H1 (cell line): ENCODE data around the gene ZNRF3. TPM values are rescaled to one million over a fixed set of nuclear protein-coding genes. Genes with fewer than 3 reads are reported as not detected.

ENCODE experiments used
- CTCF ChIA-PET: fragments of 300-600 bp; sonication (Branson Sonifier 250); formaldehyde crosslinking; loops from one replicate; lab custom pipeline; 2021; ENCODE audit not compliant: partially characterized antibody; lab: Charles Lee
- POLR2A ChIA-PET: fragments of 300-600 bp; sonication (Branson Sonifier 250); formaldehyde crosslinking; loops from one replicate; lab custom pipeline; 2021; ENCODE audit warnings: inconsistent platforms; ENCODE audit not compliant: partially characterized antibody; lab: Charles Lee
- DNase-seq, 2 experiments: peaks; one replicate each; pipeline versions ENCODE4 v3.0.0 to v3.0.0-alpha.2; 2010 to 2022; ENCODE audit warnings: low spot score in 2 of 2, low read depth in 1 of 2, mixed read lengths in 1 of 2
- FAIRE-seq: peaks from 2 replicates; lab custom pipeline; 2011; peaks lifted over from hg19 to GRCh38; lab: Jason Lieb, UNC
- H2AFZ ChIP-seq: 2 replicates; pipeline ENCODE4 v1.8.1; 2012; ENCODE audit warnings: low read length, inconsistent platforms
- H2AK5ac ChIP-seq: 2 replicates; pipeline ENCODE4 v1.6.1; 2013; ENCODE audit warnings: low read depth, low read length
- H2BK120ac ChIP-seq: replicated peaks from 2 replicates; pipeline ENCODE3; 2013; ENCODE audit warnings: low read depth, low read length, inconsistent platforms
- H2BK12ac ChIP-seq: 2 replicates; pipeline ENCODE4 v1.6.1; 2013; ENCODE audit warnings: low read depth, low read length
- H2BK15ac ChIP-seq: 2 replicates; pipeline ENCODE4 v1.6.1; 2013; ENCODE audit warnings: low read length
- H2BK20ac ChIP-seq: 2 replicates; pipeline ENCODE4 v1.6.1; 2013; ENCODE audit warnings: low read length
- H2BK5ac ChIP-seq: 2 replicates; pipeline ENCODE4 v1.6.1; 2013; ENCODE audit warnings: low read depth, low read length
- H3K14ac ChIP-seq: 2 replicates; pipeline ENCODE4 v1.6.1; 2013; ENCODE audit warnings: inconsistent platforms; ENCODE audit not compliant: insufficient read length
- H3K18ac ChIP-seq: 2 replicates; pipeline ENCODE4 v1.6.1; 2013; ENCODE audit warnings: low read length; ENCODE audit errors: extremely low read depth
- H3K23ac ChIP-seq: 2 replicates; pipeline ENCODE4 v1.6.1; 2013; ENCODE audit warnings: inconsistent platforms; ENCODE audit not compliant: insufficient read length
- H3K23me2 ChIP-seq: 2 replicates; pipeline ENCODE4 v1.6.1; 2013; ENCODE audit warnings: low read depth, low read length
- H3K27ac ChIP-seq: 2 replicates; pipeline ENCODE4 v1.6.1; 2011; ENCODE audit warnings: low read depth, low read length, inconsistent platforms
- H3K27me3 ChIP-seq, 4 experiments: replicated peaks in 1 of 4; 1 replicate in 1 of 4; 2 replicates in 3 of 4; pipeline versions ENCODE4 v1.6.1 to v1.8.1; 2011 to 2013; ENCODE audit warnings: low read length in 3 of 4, mild to moderate bottlenecking in 3 of 4, inconsistent platforms in 2 of 4, mixed read lengths in 2 of 4, moderate library complexity in 1 of 4; ENCODE audit not compliant: control insufficient read depth in 3 of 4, insufficient read depth in 3 of 4; ENCODE audit errors: extremely low read depth in 1 of 4
- H3K36me3 ChIP-seq, 4 experiments: 2 replicates each; pipeline versions ENCODE4 v1.6.1 to v1.8.1; 2011 to 2013; ENCODE audit warnings: mild to moderate bottlenecking in 4 of 4, low read length in 3 of 4, moderate library complexity in 2 of 4, control low read depth in 1 of 4, inconsistent platforms in 1 of 4; ENCODE audit not compliant: insufficient read depth in 4 of 4, control insufficient read depth in 2 of 4
- H3K4ac ChIP-seq: replicated peaks from 2 replicates; pipeline ENCODE3; 2013; ENCODE audit warnings: low read length, low read depth, mixed read lengths, inconsistent platforms; ENCODE audit not compliant: insufficient read length
- H3K4me1 ChIP-seq, 4 experiments: replicated peaks in 1 of 4; 1 replicate in 1 of 4; 2 replicates in 3 of 4; pipeline versions ENCODE4 v1.6.1 to v1.8.1; 2011 to 2013; ENCODE audit warnings: low read length in 3 of 4, inconsistent platforms in 2 of 4, mixed read lengths in 1 of 4; ENCODE audit not compliant: insufficient read depth in 4 of 4, control insufficient read depth in 3 of 4
- H3K4me2 ChIP-seq, 2 experiments: 2 replicates each; pipeline versions ENCODE4 v1.6.1 to v1.8.1; 2011 to 2013; ENCODE audit warnings: low read depth in 2 of 2, low read length in 2 of 2, control low read depth in 1 of 2, inconsistent platforms in 1 of 2, mild to moderate bottlenecking in 1 of 2; ENCODE audit not compliant: insufficient read depth in 1 of 2
- H3K4me3 ChIP-seq, 4 experiments: fragments of 200-600, 300-600 bp in 1 of 4; sonication (generic), shearing (Covaris generic), sonication (Bioruptor Twin) in 1 of 4; 2 replicates each; pipeline versions ENCODE4 v1.5.1 to v1.8.1; 2011 to 2016; ENCODE audit warnings: low read length in 4 of 4, low read depth in 3 of 4, control low read depth in 2 of 4, inconsistent platforms in 2 of 4, mild to moderate bottlenecking in 2 of 4, mixed read lengths in 1 of 4, moderate library complexity in 1 of 4; ENCODE audit not compliant: insufficient read depth in 2 of 4; ENCODE audit errors: extremely low read depth in 1 of 4
- H3K56ac ChIP-seq: replicated peaks from 2 replicates; pipeline ENCODE3; 2013; ENCODE audit warnings: low read depth, mild to moderate bottlenecking, mixed read lengths, low read length, inconsistent platforms; ENCODE audit not compliant: insufficient read length
- H3K79me1 ChIP-seq: 2 replicates; pipeline ENCODE4 v1.6.1; 2013; ENCODE audit warnings: low read depth, low read length, control low read depth
- H3K79me2 ChIP-seq, 2 experiments: 2 replicates each; pipeline versions ENCODE4 v1.6.1 to v1.8.1; 2012 to 2013; ENCODE audit warnings: low read length in 2 of 2, mild to moderate bottlenecking in 2 of 2, inconsistent platforms in 1 of 2; ENCODE audit not compliant: insufficient read depth in 2 of 2, control insufficient read depth in 1 of 2
- H3K9ac ChIP-seq, 4 experiments: replicated peaks in 1 of 4; 1 replicate in 1 of 4; 2 replicates in 3 of 4; pipeline versions ENCODE4 v1.6.1 to v1.8.1; 2011 to 2013; ENCODE audit warnings: low read depth in 3 of 4, low read length in 3 of 4, control low read depth in 2 of 4, mild to moderate bottlenecking in 2 of 4, moderate library complexity in 2 of 4, inconsistent platforms in 1 of 4; ENCODE audit errors: extremely low read depth in 1 of 4
- H3K9me3 ChIP-seq, 2 experiments: 2 replicates each; pipeline versions ENCODE4 v1.6.1 to v1.8.1; 2012 to 2013; ENCODE audit warnings: mild to moderate bottlenecking in 2 of 2, moderate library complexity in 2 of 2, control low read depth in 1 of 2, inconsistent platforms in 1 of 2, low read depth in 1 of 2, low read length in 1 of 2, mixed read lengths in 1 of 2; ENCODE audit not compliant: insufficient read depth in 2 of 2
- H4K20me1 ChIP-seq, 2 experiments: replicated peaks in 1 of 2; 2 replicates each; pipeline versions ENCODE3 to v1.8.1; 2011 to 2013; ENCODE audit warnings: inconsistent platforms in 2 of 2, low read length in 2 of 2, mild to moderate bottlenecking in 1 of 2; ENCODE audit not compliant: insufficient read depth in 2 of 2, control insufficient read depth in 1 of 2
- H4K5ac ChIP-seq: 2 replicates; pipeline ENCODE4 v1.6.1; 2013; ENCODE audit warnings: low read length, low read depth, mixed read lengths, inconsistent platforms; ENCODE audit not compliant: insufficient read length
- H4K8ac ChIP-seq: 2 replicates; pipeline ENCODE4 v1.8.0; 2013; ENCODE audit warnings: mild to moderate bottlenecking, moderate library complexity, low read length, inconsistent platforms; ENCODE audit not compliant: insufficient read depth; ENCODE audit errors: extremely low read depth
- H4K91ac ChIP-seq: replicated peaks from 2 replicates; pipeline ENCODE3; 2013; ENCODE audit warnings: low read length, mixed read lengths, inconsistent platforms; ENCODE audit not compliant: insufficient read length
- CTBP2 ChIP-seq: IDR thresholded peaks from 2 replicates; pipeline ENCODE4 v1.7.0; 2011; ENCODE audit warnings: borderline replicate concordance, mild to moderate bottlenecking, moderate library complexity, mixed read lengths, low read length; ENCODE audit not compliant: insufficient read depth, insufficient read length
- MAFK ChIP-seq: IDR thresholded peaks from 2 replicates; pipeline ENCODE4 v1.6.1; 2012; ENCODE audit warnings: low read depth, mild to moderate bottlenecking, improper control_type of control experiment, low read length
- ZNF274 ChIP-seq: IDR thresholded peaks from 2 replicates; pipeline ENCODE4 v1.7.0; 2012; ENCODE audit warnings: low read length, borderline replicate concordance; ENCODE audit errors: extremely low read depth
- WGBS, 2 experiments: shearing (Covaris generic) in 1 of 2; methylation state at CpG; one replicate each; pipeline versions ENCODE4 v1.1.6 to v1.1.7; 2013 to 2015; ENCODE audit warnings: low lambda C conversion rate in 2 of 2, mixed read lengths in 2 of 2, inconsistent platforms in 1 of 2, low coverage in 1 of 2, missing lambda C conversion rate in 1 of 2; ENCODE audit not compliant: insufficient replicate concordance in 2 of 2, insufficient coverage in 1 of 2, insufficient read length in 1 of 2; ENCODE audit errors: extremely low coverage in 1 of 2, missing lambda C conversion rate in 1 of 2; 5-methylcytosine and 5-hydroxymethylcytosine counted together
- polyA plus RNA-seq, 7 experiments: library from polyadenylated mRNA; depleted of rRNA in 3 of 7; stranded (reverse) in 5 of 7; unstranded in 2 of 7; fragments of >200 nt in 5 of 7; fragments of 200-250 nt in 2 of 7; gene quantifications; 1 replicate in 5 of 7; 2 replicates in 1 of 7; 4 replicates in 1 of 7; pipeline versions ENCODE4 v1.2.1 to v1.2.3, GENCODE V29; 2011 to 2013; ENCODE audit warnings: missing spikeins in 2 of 7, mixed read lengths in 2 of 7
- total RNA-seq: library from RNA; stranded (reverse); fragmentation: NEBNext Ultra II Directional; extraction: Animal tissue kit (Norgen Biotek cat#: 25700); gene quantifications from 2 replicates; pipeline ENCODE4 v1.2.1, GENCODE V29; 2021

Gene ZNRF3
- total and polyA plus RNA-seq, 2 of the 8 experiments (the other 6 are each of a cell fraction or from before 2014, with no cell fraction given) = 14.1 to 21.7 TPM

DNA sequence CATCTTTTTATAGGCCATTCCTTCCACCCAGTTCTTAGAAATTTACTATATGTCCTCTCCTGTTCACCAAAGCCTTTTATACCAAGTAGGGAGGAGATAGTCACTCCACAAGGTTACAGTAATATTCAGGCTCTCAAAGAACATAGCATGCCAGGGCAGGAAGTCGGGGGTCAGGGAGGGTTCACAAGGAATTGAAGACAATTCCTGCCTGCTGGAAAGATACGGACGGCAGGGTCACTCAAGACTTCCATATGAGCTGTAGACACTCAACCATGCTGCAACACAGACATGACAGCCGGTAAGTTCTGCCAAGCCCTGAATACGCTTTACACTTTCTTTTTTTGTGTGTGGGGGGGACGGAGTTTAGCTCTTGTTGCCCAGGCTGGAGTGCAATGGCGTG is 177.6 kb downstream of the ZNRF3 start:
- TF ChIP-seq MAFK (no peak), CTBP2 (no peak), ZNF274 (no peak)
- peaks cover under 1 to 4% (median 3%) of the 10 kb centered on the region in 4 experiments; a peak in 5 of 7 replicates for H3K4me1 ChIP-seq
- POLR2A ChIA-PET = interaction anchor here (1.0 to 1.2 kb wide), 2 partner anchors 16 to 264 kb away, joined by 3 read pairs; no protein-coding TSS in a partner anchor
- H2BK120ac ChIP-seq = no peak overlapping the region
- H4K20me1 ChIP-seq = no peaks in the 10 kb centered on the region
- no peaks in the 10 kb centered on the region for H3K79me2 ChIP-seq
- H3K9me3 ChIP-seq = no peaks in the 10 kb centered on the region
- H3K56ac ChIP-seq = no peak overlapping the region
- DNase-seq (no peak), FAIRE-seq (no peak)
- H3K27ac ChIP-seq = no peak overlapping the region
- H2BK12ac ChIP-seq = no peak overlapping the region
- no peak overlapping the region for H3K14ac ChIP-seq
- H2BK5ac ChIP-seq = no peak overlapping the region
- H4K8ac ChIP-seq = no peak overlapping the region
- H2AFZ ChIP-seq = no peak overlapping the region
- 0 out of 2 replicates have a peak overlapping the region, but pooled peaks have one; percentile 29 for H2BK15ac ChIP-seq
- no peaks in the 10 kb centered on the region for H3K36me3 ChIP-seq
- no peak overlapping the region for H3K9ac ChIP-seq
- H3K4me3 ChIP-seq = no peak overlapping the region
- H3K4me2 ChIP-seq = no peak overlapping the region
- no peaks in the 10 kb centered on the region for H3K23me2 ChIP-seq
- H3K79me1 ChIP-seq = no peaks in the 10 kb centered on the region
- 82% methylated on average over 7 of the region's 7 CpGs; no CpG with 5 or more reads in 1 of the 2 experiments for WGBS, 2 experiments
- H3K18ac ChIP-seq = no peak overlapping the region
- CTCF ChIA-PET = interaction anchor here (0.6 to 3.0 kb wide), 8 partner anchors 21 to 214 kb away, joined by 3 to 9 read pairs (median 4); no protein-coding TSS in a partner anchor
- no peak overlapping the region for H2AK5ac ChIP-seq
- no peaks in the 10 kb centered on the region for H3K27me3 ChIP-seq
- H4K5ac ChIP-seq = no peak overlapping the region
- peak overlapping the region; percentile 4; the same call in 1 of the 2 replicates for H2BK20ac ChIP-seq
- no peak overlapping the region for H3K23ac ChIP-seq
- no peak overlapping the region for H4K91ac ChIP-seq
- no peak overlapping the region for H3K4ac ChIP-seq
